Esophagus squamous epithelium (tissue), 5 donors: ENCODE data around the gene CAVIN4. TPM values are rescaled to one million over a fixed set of nuclear protein-coding genes. Genes with fewer than 3 reads are reported as not detected.

Experiments used
- DNase-seq: peaks from one replicate; lab custom pipeline; 2025; lab: John Stamatoyannopoulos, UW
- H3K27ac ChIP-seq, 4 donors: fragments of 200-600 bp; sonication (generic); one replicate each; pipeline ENCODE4 v1.5.1; 2016 to 2019; ENCODE audit warnings: mild to moderate bottlenecking in 1 of 4
- H3K27me3 ChIP-seq, 4 donors: fragments of 200-600 bp; sonication (generic); 1 replicate in 3 of 4; 2 replicates in 1 of 4; pipeline versions ENCODE4 v1.5.1 to v1.6.0; 2017 to 2021; ENCODE audit warnings: antibody characterized with exemption in 1 of 4
- H3K36me3 ChIP-seq, 3 donors: fragments of 200-600 bp; sonication (generic); one replicate each; pipeline ENCODE4 v1.5.1; 2016 to 2019
- H3K4me1 ChIP-seq, 3 donors: fragments of 200-600 bp; sonication (generic); one replicate each; pipeline ENCODE4 v1.5.1; 2017 to 2019
- H3K4me3 ChIP-seq, 4 donors: fragments of 200-600 bp; sonication (generic); 1 replicate in 3 of 4; 2 replicates in 1 of 4; pipeline ENCODE4 v1.5.1; 2016 to 2019; ENCODE audit warnings: mild to moderate bottlenecking in 2 of 4, moderate library complexity in 1 of 4
- H3K9me3 ChIP-seq, 3 donors: fragments of 200-600 bp; sonication (generic); one replicate each; pipeline ENCODE4 v1.5.1; 2016 to 2019
- POLR2A ChIP-seq, 4 donors: fragments of 450-650 bp; IDR thresholded peaks; one replicate each; pipeline ENCODE4 v1.6.1; 2017; ENCODE audit warnings: antibody characterized with exemption in 4 of 4, mild to moderate bottlenecking in 4 of 4, moderate library complexity in 3 of 4
- WGBS, 2 donors: methylation state at CpG; one replicate each; pipeline ENCODE4 v1.1.5; 2018; 5-methylcytosine and 5-hydroxymethylcytosine counted together
- intact Hi-C: fragments of 100-400 bp; cut with DNase I; formaldehyde crosslinking; loops from one replicate; pipeline ENCODE4 v1.15.0; 2022
- total RNA-seq, 4 donors: library from RNA; depleted of rRNA; stranded (reverse); fragments of >200 nt; gene quantifications; one replicate each; pipeline ENCODE4 v1.1.0, GENCODE V29; 2016
- TF ChIP-seq, protein P1 (sequence below), 6 experiments: fragments of 450-650 bp in 4 of 6; fragments of 200-600 bp in 2 of 6; sonication (generic) in 2 of 6; IDR thresholded peaks; one replicate each; pipeline ENCODE4 v1.5.1; 2016 to 2019; ENCODE audit warnings: antibody characterized with exemption in 6 of 6, mild to moderate bottlenecking in 4 of 6, moderate library complexity in 4 of 6
- donor health status: DM: yes; HTN: yes; CAD: no.

CAVIN4 gene
- total RNA-seq, 4 donors from 2014 or later = 0.09 to 0.38 (median 0.19) TPM

DNA sequence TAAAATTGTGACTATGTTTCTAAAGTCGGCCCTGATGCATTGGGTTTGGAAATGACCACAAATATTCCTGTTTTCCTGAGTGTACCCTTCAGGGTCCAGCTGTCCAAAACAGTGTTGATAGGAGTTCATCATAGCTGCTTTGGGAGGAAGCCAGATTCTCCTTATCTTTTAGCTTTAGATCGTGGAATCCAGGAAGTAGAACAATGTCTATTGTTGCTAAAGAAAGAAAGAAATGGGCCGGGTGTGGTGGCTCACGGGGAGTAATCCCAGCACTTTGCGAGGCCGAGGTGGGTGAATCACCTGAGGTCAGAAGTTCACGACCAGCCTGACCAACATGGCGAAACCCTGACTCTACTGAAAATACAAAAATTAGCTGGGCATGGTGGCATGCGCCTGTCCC, 9.5 kb downstream of the CAVIN4 start:
- no peak overlapping the region for H3K27ac ChIP-seq
- H3K9me3 ChIP-seq = no peaks in the 10 kb centered on the region
- WGBS, 2 donors = 42 to 54% methylated on average over 7 to 9 of the region's 9 CpGs
- no peak for TF ChIP-seq POLR2A (IDR thresholded peaks at IDR 0.05)
- TF ChIP-seq, protein P1, sequence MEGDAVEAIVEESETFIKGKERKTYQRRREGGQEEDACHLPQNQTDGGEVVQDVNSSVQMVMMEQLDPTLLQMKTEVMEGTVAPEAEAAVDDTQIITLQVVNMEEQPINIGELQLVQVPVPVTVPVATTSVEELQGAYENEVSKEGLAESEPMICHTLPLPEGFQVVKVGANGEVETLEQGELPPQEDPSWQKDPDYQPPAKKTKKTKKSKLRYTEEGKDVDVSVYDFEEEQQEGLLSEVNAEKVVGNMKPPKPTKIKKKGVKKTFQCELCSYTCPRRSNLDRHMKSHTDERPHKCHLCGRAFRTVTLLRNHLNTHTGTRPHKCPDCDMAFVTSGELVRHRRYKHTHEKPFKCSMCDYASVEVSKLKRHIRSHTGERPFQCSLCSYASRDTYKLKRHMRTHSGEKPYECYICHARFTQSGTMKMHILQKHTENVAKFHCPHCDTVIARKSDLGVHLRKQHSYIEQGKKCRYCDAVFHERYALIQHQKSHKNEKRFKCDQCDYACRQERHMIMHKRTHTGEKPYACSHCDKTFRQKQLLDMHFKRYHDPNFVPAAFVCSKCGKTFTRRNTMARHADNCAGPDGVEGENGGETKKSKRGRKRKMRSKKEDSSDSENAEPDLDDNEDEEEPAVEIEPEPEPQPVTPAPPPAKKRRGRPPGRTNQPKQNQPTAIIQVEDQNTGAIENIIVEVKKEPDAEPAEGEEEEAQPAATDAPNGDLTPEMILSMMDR (IDR thresholded peaks at IDR 0.05) = no peak
- DNase-seq = no peak
- peaks cover 0 to 7% (median 0%) of the 10 kb centered on the region in 3 donors for H3K4me1 ChIP-seq
- intact Hi-C loops = no loop called here
- H3K36me3 ChIP-seq = no peaks in the 10 kb centered on the region
- H3K27me3 ChIP-seq = no peaks in the 10 kb centered on the region
- H3K4me3 ChIP-seq = no peak overlapping the region

DNA sequence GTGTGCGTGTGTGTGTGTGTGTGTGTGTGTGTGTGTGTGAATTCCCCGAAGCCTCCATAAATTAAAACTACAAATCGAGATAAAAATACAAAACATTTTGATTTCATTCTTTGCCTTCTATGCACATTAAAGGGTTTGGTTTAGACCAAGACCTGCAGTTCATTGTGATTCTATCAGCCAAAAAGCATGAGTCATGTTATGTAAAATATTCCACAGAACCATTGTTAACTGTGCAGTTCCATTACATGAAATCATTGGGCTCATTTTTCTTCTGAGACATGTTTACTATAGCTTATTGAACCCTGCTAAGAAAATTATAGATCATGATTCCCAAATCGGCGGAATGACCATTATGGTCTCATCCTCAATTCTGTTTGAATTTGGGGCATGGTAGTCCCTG, 11.7 kb downstream of the CAVIN4 start:
- no peak for DNase-seq
- Histone ChIP-seq H3K36me3 (no peaks in the 10 kb centered on the region), H3K4me3 (no peak overlapping the region), H3K4me1 (peaks cover 0 to 7% (median 0%) of the 10 kb centered on the region in 3 donors), H3K27me3 (no peaks in the 10 kb centered on the region), H3K9me3 (no peaks in the 10 kb centered on the region), H3K27ac (no peak overlapping the region)
- intact Hi-C loops = no loop called here
- WGBS, 2 donors = 54 to 58% methylated on average over 5 of the region's 5 CpGs
- TF ChIP-seq POLR2A (IDR thresholded peaks at IDR 0.05) = no peak
- TF ChIP-seq, protein P1 (IDR thresholded peaks at IDR 0.05) = no peak

- 57 to 83% methylated on average over 1 to 2 of the region's 2 CpGs for WGBS, 2 donors
- Histone ChIP-seq H3K36me3 (no peaks in the 10 kb centered on the region), H3K4me1 (peaks cover 0 to 7% (median 0%) of the 10 kb centered on the region in 3 donors), H3K27ac (no peak overlapping the region), H3K9me3 (no peaks in the 10 kb centered on the region), H3K4me3 (no peak overlapping the region), H3K27me3 (no peaks in the 10 kb centered on the region)
- no peak for TF ChIP-seq POLR2A (IDR thresholded peaks at IDR 0.05)
- TF ChIP-seq, protein P1 (IDR thresholded peaks at IDR 0.05) = no peak
- intact Hi-C loops = no loop called here
- no peak for DNase-seq
Observed at GRCh38 chr9:100590481-100590880, 12.6 kb downstream of the CAVIN4 start.

DNA sequence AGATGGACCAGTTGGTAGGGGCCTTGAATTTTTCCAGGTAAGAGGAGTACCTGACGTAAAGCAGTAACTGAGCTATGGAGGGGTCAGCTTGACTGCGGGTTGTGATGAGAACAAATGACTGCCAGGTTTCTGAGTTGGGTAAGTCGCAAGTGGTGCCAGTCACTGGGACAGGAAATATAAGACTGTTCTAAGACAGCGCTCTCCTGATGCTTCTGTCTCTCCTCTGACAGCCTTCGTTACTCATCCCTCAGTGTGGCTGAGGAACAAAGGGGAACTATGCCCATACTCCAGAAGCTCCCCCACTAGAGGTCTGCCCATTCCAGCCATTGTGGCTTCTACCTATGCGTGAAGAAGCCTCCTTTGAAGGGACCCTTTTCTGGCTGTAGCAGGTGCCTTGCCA, 13.3 kb downstream of the CAVIN4 start:
- 92 to 97% methylated on average over 6 of the region's 6 CpGs for WGBS, 2 donors
- TF ChIP-seq, protein P1 (IDR thresholded peaks at IDR 0.05) = no peak
- no peak for TF ChIP-seq POLR2A (IDR thresholded peaks at IDR 0.05)
- Histone ChIP-seq H3K4me3 (no peak overlapping the region), H3K36me3 (no peaks in the 10 kb centered on the region), H3K9me3 (no peaks in the 10 kb centered on the region), H3K27me3 (no peaks in the 10 kb centered on the region), H3K4me1 (peaks cover 0 to 7% (median 0%) of the 10 kb centered on the region in 3 donors), H3K27ac (no peak overlapping the region)
- intact Hi-C loops = no loop called here
- DNase-seq = no peak

DNA sequence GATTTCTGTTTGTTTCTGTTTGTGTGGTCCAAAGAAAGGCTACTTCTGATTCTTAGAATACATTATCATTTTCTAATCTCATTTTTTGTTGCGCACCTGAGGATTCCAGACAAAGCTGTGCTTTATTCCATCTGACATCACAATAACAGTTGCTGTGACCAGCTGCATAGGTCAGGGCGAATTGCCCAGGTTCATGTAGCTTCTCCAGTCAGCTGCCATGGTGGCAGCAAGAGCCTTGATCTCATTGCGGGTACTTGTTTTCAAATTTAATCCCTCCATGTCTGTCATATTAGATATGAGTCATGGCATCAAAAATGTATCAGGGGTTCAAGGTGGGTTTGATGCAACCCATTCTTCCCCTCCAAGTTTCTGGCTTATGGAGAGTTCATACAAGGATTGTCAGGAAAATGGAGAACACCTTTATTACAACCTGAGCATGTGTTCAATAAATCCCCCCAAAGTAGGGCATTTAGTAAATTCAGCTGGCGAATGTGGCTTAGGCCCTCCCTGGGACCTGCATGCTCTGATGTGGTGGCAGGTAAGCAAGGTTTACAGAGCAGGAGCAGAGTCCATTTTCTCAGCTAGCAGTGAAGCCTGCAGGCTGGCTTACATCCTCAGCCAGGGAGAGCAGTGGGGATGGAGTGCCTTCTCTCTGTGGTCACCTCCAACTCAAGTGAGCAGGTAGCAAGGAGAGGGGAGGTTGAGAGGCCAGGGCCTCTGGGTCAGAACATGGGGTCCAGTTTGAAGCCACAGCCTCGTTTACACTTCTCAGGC, 13.9 kb downstream of the CAVIN4 start:
- Histone ChIP-seq H3K4me1 (peaks cover 0 to 7% (median 0%) of the 10 kb centered on the region in 3 donors), H3K9me3 (no peaks in the 10 kb centered on the region), H3K27ac (no peak overlapping the region), H3K27me3 (no peaks in the 10 kb centered on the region), H3K36me3 (no peaks in the 10 kb centered on the region), H3K4me3 (no peak overlapping the region)
- intact Hi-C loops = no loop called here
- TF ChIP-seq POLR2A (IDR thresholded peaks at IDR 0.05) = no peak
- TF ChIP-seq, protein P1 (IDR thresholded peaks at IDR 0.05) = no peak
- DNase-seq = no peak
- 76 to 86% methylated on average over 4 to 5 of the region's 5 CpGs for WGBS, 2 donors
